ENCODE data around the gene ERICH2. TPM values are rescaled to one million over a fixed set of nuclear protein-coding genes. Genes with fewer than 3 reads are reported as not detected.
A peak's percentile ranks its signal among the peaks of the same experiment; 100 is the strongest.

ERICH2 gene
- total and polyA plus RNA-seq, 2 of the 13 experiments (the other 11 are each of a cell fraction or from before 2014, with no cell fraction given): not detected

DNA sequence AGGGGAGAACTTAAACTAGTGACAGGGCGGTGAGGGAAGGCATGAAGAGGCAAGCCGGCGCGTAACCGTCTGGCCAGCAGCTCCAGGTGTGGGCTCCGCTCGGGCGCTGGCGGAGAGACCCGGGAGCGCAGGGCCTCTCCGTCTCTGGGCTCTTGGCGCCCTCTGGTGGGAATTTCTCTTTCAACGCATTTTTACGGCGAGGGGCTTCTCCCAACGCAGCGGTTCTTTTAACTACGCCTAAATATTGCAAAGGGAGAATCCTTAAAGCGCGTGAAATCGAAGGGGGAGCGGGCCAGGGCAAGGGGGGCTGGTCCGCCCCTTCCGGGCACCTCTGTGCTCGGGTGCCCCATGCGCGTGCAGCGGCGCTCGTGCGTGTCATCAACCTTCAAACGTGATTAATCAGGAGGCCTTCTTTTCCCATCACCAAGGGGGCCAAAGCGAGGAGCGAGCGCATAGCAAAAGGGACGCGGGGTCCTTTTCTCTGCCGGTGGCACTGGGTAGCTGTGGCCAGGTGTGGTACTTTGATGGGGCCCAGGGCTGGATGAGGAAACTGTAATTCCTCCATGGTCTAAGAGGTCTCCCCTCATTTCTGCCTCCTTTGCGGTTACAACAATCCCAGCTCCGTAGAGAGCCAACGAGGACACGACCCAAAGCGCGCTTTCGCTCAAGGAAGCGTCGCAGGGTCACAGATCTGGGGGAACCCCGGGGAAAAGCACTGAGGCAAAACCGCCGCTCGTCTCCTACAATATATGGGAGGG, 45.7 kb downstream of the ERICH2 start (continued):
- TF ChIP-seq PRMT3 (CRISPR knock-in tag; IDR thresholded peaks at IDR 0.05; ENCODE audit: borderline replicate concordance, low read depth): no peak
- TF ChIP-seq CBX2 (IDR thresholded peaks at IDR 0.05; ENCODE audit: low read depth, low read length): no peak
- peak; percentile 80 for TF ChIP-seq CBX2 (CRISPR knock-in tag; IDR thresholded peaks at IDR 0.05; ENCODE audit: low read depth)
- no peak for TF ChIP-seq HMG20A (CRISPR knock-in tag; IDR thresholded peaks at IDR 0.05; ENCODE audit: borderline replicate concordance)
- no peak for TF ChIP-seq ZNF235 (CRISPR knock-in tag; IDR thresholded peaks at IDR 0.05; ENCODE audit: borderline replicate concordance)
- no peak for TF ChIP-seq HOXA7 (CRISPR knock-in tag; IDR thresholded peaks at IDR 0.05)
- TF ChIP-seq, protein P1, sequence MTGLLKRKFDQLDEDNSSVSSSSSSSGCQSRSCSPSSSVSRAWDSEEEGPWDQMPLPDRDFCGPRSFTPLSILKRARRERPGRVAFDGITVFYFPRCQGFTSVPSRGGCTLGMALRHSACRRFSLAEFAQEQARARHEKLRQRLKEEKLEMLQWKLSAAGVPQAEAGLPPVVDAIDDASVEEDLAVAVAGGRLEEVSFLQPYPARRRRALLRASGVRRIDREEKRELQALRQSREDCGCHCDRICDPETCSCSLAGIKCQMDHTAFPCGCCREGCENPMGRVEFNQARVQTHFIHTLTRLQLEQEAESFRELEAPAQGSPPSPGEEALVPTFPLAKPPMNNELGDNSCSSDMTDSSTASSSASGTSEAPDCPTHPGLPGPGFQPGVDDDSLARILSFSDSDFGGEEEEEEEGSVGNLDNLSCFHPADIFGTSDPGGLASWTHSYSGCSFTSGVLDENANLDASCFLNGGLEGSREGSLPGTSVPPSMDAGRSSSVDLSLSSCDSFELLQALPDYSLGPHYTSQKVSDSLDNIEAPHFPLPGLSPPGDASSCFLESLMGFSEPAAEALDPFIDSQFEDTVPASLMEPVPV (CRISPR knock-in tag; IDR thresholded peaks at IDR 0.05): 0 out of 2 replicates have a peak, but pooled peaks have one; percentile 58
- TF ChIP-seq, protein P2, sequence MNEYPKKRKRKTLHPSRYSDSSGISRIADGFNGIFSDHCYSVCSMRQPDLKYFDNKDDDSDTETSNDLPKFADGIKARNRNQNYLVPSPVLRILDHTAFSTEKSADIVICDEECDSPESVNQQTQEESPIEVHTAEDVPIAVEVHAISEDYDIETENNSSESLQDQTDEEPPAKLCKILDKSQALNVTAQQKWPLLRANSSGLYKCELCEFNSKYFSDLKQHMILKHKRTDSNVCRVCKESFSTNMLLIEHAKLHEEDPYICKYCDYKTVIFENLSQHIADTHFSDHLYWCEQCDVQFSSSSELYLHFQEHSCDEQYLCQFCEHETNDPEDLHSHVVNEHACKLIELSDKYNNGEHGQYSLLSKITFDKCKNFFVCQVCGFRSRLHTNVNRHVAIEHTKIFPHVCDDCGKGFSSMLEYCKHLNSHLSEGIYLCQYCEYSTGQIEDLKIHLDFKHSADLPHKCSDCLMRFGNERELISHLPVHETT (CRISPR knock-in tag; conservative IDR thresholded peaks at IDR 0.05): no peak
- 0 out of 2 replicates have a peak, but pooled peaks have one; percentile 53 for TF ChIP-seq ZNF572 (CRISPR knock-in tag; IDR thresholded peaks at IDR 0.05)
- TF ChIP-seq FOXP1 (IDR thresholded peaks at IDR 0.05): no peak
- TF ChIP-seq FOXP1 (CRISPR knock-in tag; IDR thresholded peaks at IDR 0.05): no peak
- no peak for TF ChIP-seq NONO (IDR thresholded peaks at IDR 0.05)
- TF ChIP-seq NONO (CRISPR knock-in tag; conservative IDR thresholded peaks at IDR 0.05): 0 out of 2 replicates have a peak, but pooled peaks have one; percentile 23
- TF ChIP-seq, protein P3, sequence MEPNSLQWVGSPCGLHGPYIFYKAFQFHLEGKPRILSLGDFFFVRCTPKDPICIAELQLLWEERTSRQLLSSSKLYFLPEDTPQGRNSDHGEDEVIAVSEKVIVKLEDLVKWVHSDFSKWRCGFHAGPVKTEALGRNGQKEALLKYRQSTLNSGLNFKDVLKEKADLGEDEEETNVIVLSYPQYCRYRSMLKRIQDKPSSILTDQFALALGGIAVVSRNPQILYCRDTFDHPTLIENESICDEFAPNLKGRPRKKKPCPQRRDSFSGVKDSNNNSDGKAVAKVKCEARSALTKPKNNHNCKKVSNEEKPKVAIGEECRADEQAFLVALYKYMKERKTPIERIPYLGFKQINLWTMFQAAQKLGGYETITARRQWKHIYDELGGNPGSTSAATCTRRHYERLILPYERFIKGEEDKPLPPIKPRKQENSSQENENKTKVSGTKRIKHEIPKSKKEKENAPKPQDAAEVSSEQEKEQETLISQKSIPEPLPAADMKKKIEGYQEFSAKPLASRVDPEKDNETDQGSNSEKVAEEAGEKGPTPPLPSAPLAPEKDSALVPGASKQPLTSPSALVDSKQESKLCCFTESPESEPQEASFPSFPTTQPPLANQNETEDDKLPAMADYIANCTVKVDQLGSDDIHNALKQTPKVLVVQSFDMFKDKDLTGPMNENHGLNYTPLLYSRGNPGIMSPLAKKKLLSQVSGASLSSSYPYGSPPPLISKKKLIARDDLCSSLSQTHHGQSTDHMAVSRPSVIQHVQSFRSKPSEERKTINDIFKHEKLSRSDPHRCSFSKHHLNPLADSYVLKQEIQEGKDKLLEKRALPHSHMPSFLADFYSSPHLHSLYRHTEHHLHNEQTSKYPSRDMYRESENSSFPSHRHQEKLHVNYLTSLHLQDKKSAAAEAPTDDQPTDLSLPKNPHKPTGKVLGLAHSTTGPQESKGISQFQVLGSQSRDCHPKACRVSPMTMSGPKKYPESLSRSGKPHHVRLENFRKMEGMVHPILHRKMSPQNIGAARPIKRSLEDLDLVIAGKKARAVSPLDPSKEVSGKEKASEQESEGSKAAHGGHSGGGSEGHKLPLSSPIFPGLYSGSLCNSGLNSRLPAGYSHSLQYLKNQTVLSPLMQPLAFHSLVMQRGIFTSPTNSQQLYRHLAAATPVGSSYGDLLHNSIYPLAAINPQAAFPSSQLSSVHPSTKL (CRISPR knock-in tag; IDR thresholded peaks at IDR 0.05): peak; percentile 17; the same call in 1 of the 2 replicates
- TF ChIP-seq ZNF329 (CRISPR knock-in tag; IDR thresholded peaks at IDR 0.05; ENCODE audit: low read depth): no peak
- no peak for TF ChIP-seq ZNF713 (CRISPR knock-in tag; IDR thresholded peaks at IDR 0.05)
- TF ChIP-seq, protein P4, sequence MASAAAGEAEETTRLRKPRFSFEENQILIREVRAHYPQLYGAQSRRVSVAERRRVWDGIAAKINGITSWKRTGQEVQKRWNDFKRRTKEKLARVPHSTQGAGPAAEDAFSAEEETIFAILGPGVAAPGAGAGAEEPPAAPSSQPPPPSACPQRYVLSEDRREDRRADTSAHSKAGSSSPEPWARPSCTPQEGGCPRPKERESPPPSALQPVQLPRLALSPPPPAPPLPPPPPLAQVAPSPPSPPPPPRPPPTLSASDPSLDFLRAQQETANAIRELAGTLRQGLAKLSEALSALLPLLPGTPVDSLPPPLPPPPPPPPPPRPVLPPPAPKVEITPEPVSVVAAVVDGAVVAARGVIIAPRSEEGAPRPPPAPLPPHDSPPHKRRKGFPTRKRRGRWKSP (CRISPR knock-in tag; IDR thresholded peaks at IDR 0.05): 0 out of 2 replicates have a peak, but pooled peaks have one; percentile 33
- TF ChIP-seq GTF3A (CRISPR knock-in tag; conservative IDR thresholded peaks at IDR 0.05): no peak
- 0 out of 2 replicates have a peak, but pooled peaks have one; percentile 24 for TF ChIP-seq FOSL2 (CRISPR knock-in tag; IDR thresholded peaks at IDR 0.05)
- peak; percentile 89 for TF ChIP-seq HNRNPLL (IDR thresholded peaks at IDR 0.05; ENCODE audit: low read depth, low read length, poor library complexity, severe bottlenecking)
